ENCODE measurements around the gene PABPN1.

Gene PABPN1

GRCh38 chr14:23326491-23327332, 5.5 kb downstream of the PABPN1 start:
- DNase-seq (ENCODE audit: low read depth, low spot score) = no peak

- DNase-seq (ENCODE audit: low read depth, low spot score) = no peak
These were observed 6.9 kb downstream of the PABPN1 start for GRCh38 chr14:23327947-23328744.

GRCh38 chr14:23335623-23336022, 14.4 kb downstream of the PABPN1 start:
- DNase-seq (ENCODE audit: low read depth, low spot score) = no peak

- no peak for DNase-seq (ENCODE audit: low read depth, low spot score)
These were observed 18.4 kb downstream of the PABPN1 start for GRCh38 chr14:23339506-23340268.

GRCh38 chr14:23344481-23344880, 23.2 kb downstream of the PABPN1 start:
- no peak for DNase-seq (ENCODE audit: low read depth, low spot score)

GRCh38 chr14:23345987-23346692, 24.9 kb downstream of the PABPN1 start:
- no peak for DNase-seq (ENCODE audit: low read depth, low spot score)

GRCh38 chr14:23346693-23347405, 25.6 kb downstream of the PABPN1 start:
- DNase-seq (ENCODE audit: low read depth, low spot score) = no peak

GRCh38 chr14:23347406-23348296, 26.4 kb downstream of the PABPN1 start:
- no peak for DNase-seq (ENCODE audit: low read depth, low spot score)

GRCh38 chr14:23348297-23348655, 27.0 kb downstream of the PABPN1 start:
- no peak for DNase-seq (ENCODE audit: low read depth, low spot score)

- DNase-seq (ENCODE audit: low read depth, low spot score) = no peak
These were observed 28.0 kb downstream of the PABPN1 start for GRCh38 chr14:23349156-23349845.

- DNase-seq (ENCODE audit: low read depth, low spot score) = no peak
These were observed 30.6 kb downstream of the PABPN1 start for GRCh38 chr14:23351681-23352505.

- DNase-seq (ENCODE audit: low read depth, low spot score) = peak; percentile 67
These were observed 31.5 kb downstream of the PABPN1 start, which contains the start of gene SLC22A17 for GRCh38 chr14:23352506-23353432. SLC22A17 (minus strand) TSS chr14:23352887.

GRCh38 chr14:23353433-23353780, 32.1 kb downstream of the PABPN1 start:
- no peak for DNase-seq (ENCODE audit: low read depth, low spot score)

- DNase-seq (ENCODE audit: low read depth, low spot score) = no peak
These were observed 33.7 kb downstream of the PABPN1 start for GRCh38 chr14:23354990-23355389.

- DNase-seq (ENCODE audit: low read depth, low spot score) = no peak
These were observed 34.7 kb downstream of the PABPN1 start for GRCh38 chr14:23355871-23356435.

GRCh38 chr14:23356662-23357061, 35.4 kb downstream of the PABPN1 start:
- DNase-seq (ENCODE audit: low read depth, low spot score) = no peak

- DNase-seq (ENCODE audit: low read depth, low spot score) = no peak
These were observed 36.0 kb downstream of the PABPN1 start for GRCh38 chr14:23357261-23357660.
